ENCODE data around the gene TNFSF8.

TNFSF8 gene

GRCh38 chr9:114925672-114926071 lies 4.7 kb downstream of the TNFSF8 start:
- no peaks in the 10 kb centered on the region for H3K36me3 ChIP-seq (replicated peaks)
- H3K27me3 ChIP-seq (replicated peaks): peaks cover 3% of the 10 kb centered on the region
- in situ Hi-C loops (cut with HindIII; ENCODE audit: low pct_ligation_motif_present, low sequenced_read_pairs): no loop called here
- no peak overlapping the region for H3K27ac ChIP-seq
- no peak for TF ChIP-seq CTCF (IDR thresholded peaks at IDR 0.05; ENCODE audit: low read depth, low read length, missing control alignments)
- H3K4me3 ChIP-seq (ENCODE audit: low read depth, low read length): no peak overlapping the region
- no peak for DNase-seq

GRCh38 chr9:114925039-114925438 lies 5.4 kb downstream of the TNFSF8 start:
- TF ChIP-seq CTCF (IDR thresholded peaks at IDR 0.05; ENCODE audit: low read depth, low read length, missing control alignments): no peak
- Histone ChIP-seq H3K27me3 (replicated peaks) (peaks cover 3% of the 10 kb centered on the region), H3K4me3 (ENCODE audit: low read depth, low read length) (no peak overlapping the region), H3K36me3 (replicated peaks) (no peaks in the 10 kb centered on the region), H3K27ac (no peak overlapping the region)
- no peak for DNase-seq
- in situ Hi-C loops (cut with HindIII; ENCODE audit: low pct_ligation_motif_present, low sequenced_read_pairs): no loop called here

GRCh38 chr9:114924327-114924726 lies 6.1 kb downstream of the TNFSF8 start:
- in situ Hi-C loops (cut with HindIII; ENCODE audit: low pct_ligation_motif_present, low sequenced_read_pairs): loop anchor here (25.0 kb wide), 1 partner anchor 187 kb away; no protein-coding TSS in a partner anchor
- no peak for DNase-seq
- H3K27ac ChIP-seq: no peak overlapping the region
- H3K36me3 ChIP-seq (replicated peaks): no peaks in the 10 kb centered on the region
- TF ChIP-seq CTCF (IDR thresholded peaks at IDR 0.05; ENCODE audit: low read depth, low read length, missing control alignments): no peak
- no peak overlapping the region for H3K4me3 ChIP-seq (ENCODE audit: low read depth, low read length)
- H3K27me3 ChIP-seq (replicated peaks): peaks cover 3% of the 10 kb centered on the region

GRCh38 chr9:114923918-114924317 lies 6.5 kb downstream of the TNFSF8 start:
- Histone ChIP-seq H3K27me3 (replicated peaks) (peaks cover 3% of the 10 kb centered on the region), H3K4me3 (ENCODE audit: low read depth, low read length) (no peak overlapping the region), H3K27ac (no peak overlapping the region), H3K36me3 (replicated peaks) (no peaks in the 10 kb centered on the region)
- TF ChIP-seq CTCF (IDR thresholded peaks at IDR 0.05; ENCODE audit: low read depth, low read length, missing control alignments): no peak
- no peak for DNase-seq
- in situ Hi-C loops (cut with HindIII; ENCODE audit: low pct_ligation_motif_present, low sequenced_read_pairs): loop anchor here (25.0 kb wide), 1 partner anchor 187 kb away; no protein-coding TSS in a partner anchor

- no peaks in the 10 kb centered on the region for H3K27me3 ChIP-seq (replicated peaks)
- no peak overlapping the region for H3K4me3 ChIP-seq (ENCODE audit: low read depth, low read length)
- no peak overlapping the region for H3K27ac ChIP-seq
- in situ Hi-C loops (cut with HindIII; ENCODE audit: low pct_ligation_motif_present, low sequenced_read_pairs): loop anchor here (25.0 kb wide), 1 partner anchor 184 kb away; no protein-coding TSS in a partner anchor
- DNase-seq: no peak
- H3K36me3 ChIP-seq (replicated peaks): no peaks in the 10 kb centered on the region
- TF ChIP-seq CTCF (IDR thresholded peaks at IDR 0.05; ENCODE audit: low read depth, low read length, missing control alignments): no peak
Measured at GRCh38 chr9:114921171-114921570, 9.2 kb downstream of the TNFSF8 start.

- DNase-seq: no peak
- H3K27me3 ChIP-seq (replicated peaks): no peaks in the 10 kb centered on the region
- H3K27ac ChIP-seq: no peak overlapping the region
- H3K36me3 ChIP-seq (replicated peaks): no peaks in the 10 kb centered on the region
- no peak overlapping the region for H3K4me3 ChIP-seq (ENCODE audit: low read depth, low read length)
- no peak for TF ChIP-seq CTCF (IDR thresholded peaks at IDR 0.05; ENCODE audit: low read depth, low read length, missing control alignments)
- in situ Hi-C loops (cut with HindIII; ENCODE audit: low pct_ligation_motif_present, low sequenced_read_pairs): loop anchor here (25.0 kb wide), 1 partner anchor 182 kb away; no protein-coding TSS in a partner anchor
Measured at GRCh38 chr9:114919611-114920010, 10.8 kb downstream of the TNFSF8 start.

All from brain microvascular endothelial cell (primary cell).